ENCODE measurements around the gene BCKDHA.
A peak's percentile ranks its signal among the peaks of the same experiment; 100 is the strongest.
"Not testable (repeated sequence)": the region's sequence is repeated elsewhere in the genome, so short reads cannot be mapped to it uniquely, and the experiment has no call there.

The BCKDHA gene

GRCh38 chr19:41424335-41425173, 26.9 kb downstream of the BCKDHA start:
- no peak for DNase-seq (ENCODE audit: extremely low read depth in 1 of 2, low read depth in 1 of 2)

- DNase-seq (ENCODE audit: extremely low read depth in 1 of 2, low read depth in 1 of 2): no peak
These were observed 27.8 kb downstream of the BCKDHA start for GRCh38 chr19:41425174-41426115.

GRCh38 chr19:41426116-41426841, 28.7 kb downstream of the BCKDHA start:
- DNase-seq (ENCODE audit: extremely low read depth in 1 of 2, low read depth in 1 of 2): no peak

GRCh38 chr19:41426952-41427646, 29.5 kb downstream of the BCKDHA start, which contains the start of gene B3GNT8:
B3GNT8 (minus strand) TSS chr19:41427374; CDS start chr19:41426778, 596 bp downstream.
- peak in 1 of 2 donors; percentile 27 for DNase-seq (ENCODE audit: extremely low read depth in 1 of 2, low read depth in 1 of 2)

GRCh38 chr19:41427647-41428480, 30.2 kb downstream of the BCKDHA start:
- DNase-seq (ENCODE audit: extremely low read depth in 1 of 2, low read depth in 1 of 2): peak; percentile 5 to 14

- no peak for DNase-seq (ENCODE audit: extremely low read depth in 1 of 2, low read depth in 1 of 2)
These were observed 30.9 kb downstream of the BCKDHA start for GRCh38 chr19:41428481-41428859.

GRCh38 chr19:41430922-41431321, 33.3 kb downstream of the BCKDHA start:
- DNase-seq (ENCODE audit: extremely low read depth in 1 of 2, low read depth in 1 of 2): no peak

GRCh38 chr19:41431426-41432386, 34.1 kb downstream of the BCKDHA start:
- DNase-seq (ENCODE audit: extremely low read depth in 1 of 2, low read depth in 1 of 2): no peak

- no peak for DNase-seq (ENCODE audit: extremely low read depth in 1 of 2, low read depth in 1 of 2)
These were observed 35.6 kb downstream of the BCKDHA start for GRCh38 chr19:41433171-41433570.

- no peak for DNase-seq (ENCODE audit: extremely low read depth in 1 of 2, low read depth in 1 of 2)
These were observed 36.8 kb downstream of the BCKDHA start for GRCh38 chr19:41434450-41434849.

- not testable (repeated sequence) for DNase-seq (ENCODE audit: extremely low read depth in 1 of 2, low read depth in 1 of 2)
These were observed 37.8 kb downstream of the BCKDHA start for GRCh38 chr19:41435376-41435775.

GRCh38 chr19:41435936-41436673, 38.5 kb downstream of the BCKDHA start:
- no peak for DNase-seq (ENCODE audit: extremely low read depth in 1 of 2, low read depth in 1 of 2)

- DNase-seq (ENCODE audit: extremely low read depth in 1 of 2, low read depth in 1 of 2): no peak
These were observed 39.0 kb downstream of the BCKDHA start for GRCh38 chr19:41436674-41436951.

GRCh38 chr19:41437944-41438574, 40.4 kb downstream of the BCKDHA start:
- no peak for DNase-seq (ENCODE audit: extremely low read depth in 1 of 2, low read depth in 1 of 2)

GRCh38 chr19:41439441-41440222, 42.0 kb downstream of the BCKDHA start, which contains the start of gene DMAC2:
DMAC2 (minus strand) TSS chr19:41439912; CDS start chr19:41439899, 13 bp downstream.
- peak; percentile 85 to 88 for DNase-seq (ENCODE audit: extremely low read depth in 1 of 2, low read depth in 1 of 2)

- no peak for DNase-seq (ENCODE audit: extremely low read depth in 1 of 2, low read depth in 1 of 2)
These were observed 43.8 kb downstream of the BCKDHA start for GRCh38 chr19:41441321-41441945.
